ENCODE measurements around the gene VDAC1. TPM values are rescaled to one million over a fixed set of nuclear protein-coding genes. Genes with fewer than 3 reads are reported as not detected.

Gene VDAC1
- total RNA-seq, 1 experiment from 2014 or later: 317 TPM

- Mint-ChIP-seq H3K27me3 (ENCODE audit: insufficient read depth, unreplicated experiment) (no peaks in the 10 kb centered on the region), H3K4me1 (ENCODE audit: low read depth, unreplicated experiment) (peaks cover 44% of the 10 kb centered on the region), H3K27ac (ENCODE audit: unreplicated experiment) (peak overlapping the region; percentile 79), H3K9me3 (ENCODE audit: unreplicated experiment) (no peaks in the 10 kb centered on the region), H3K4me3 (ENCODE audit: unreplicated experiment) (no peak overlapping the region), H3K36me3 (ENCODE audit: insufficient read depth, unreplicated experiment) (peaks cover 40% of the 10 kb centered on the region)
- ChIA-PET CTCF (no interaction called here), POLR2A (no interaction called here)
- H3K4me3 ChIP-seq (ENCODE audit: low read depth, low read length): no peak overlapping the region
- no peak for TF ChIP-seq CTCF (IDR thresholded peaks at IDR 0.05; ENCODE audit: insufficient read depth in 1 of 2, low read depth in 1 of 2, low read length in 1 of 2, severe bottlenecking in 1 of 2, unreplicated experiment in 1 of 2)
- H3K27me3 ChIP-seq (replicated peaks; ENCODE audit: control insufficient read depth, insufficient read depth, low read length): no peaks in the 10 kb centered on the region
- no peak for DNase-seq
- H3K9me3 ChIP-seq: no peaks in the 10 kb centered on the region
- intact Hi-C loops (cut with micrococcal nuclease; ENCODE audit: unreplicated experiment): no loop called here
- peaks cover 43% of the 10 kb centered on the region for H3K4me1 ChIP-seq
- no TSS peak for BruUV-seq (replicated peaks)
- peaks cover 1% of the 10 kb centered on the region for H3K36me3 ChIP-seq (ENCODE audit: control insufficient read depth, insufficient read depth, low read length)
These were observed 10.3 kb downstream of the VDAC1 start for GRCh38 chr5:133994297-133994989.

GRCh38 chr5:133993185-133993936 lies 11.4 kb downstream of the VDAC1 start:
- Mint-ChIP-seq H3K27me3 (ENCODE audit: insufficient read depth, unreplicated experiment) (no peaks in the 10 kb centered on the region), H3K4me3 (ENCODE audit: unreplicated experiment) (no peak overlapping the region), H3K9me3 (ENCODE audit: unreplicated experiment) (no peaks in the 10 kb centered on the region), H3K27ac (ENCODE audit: unreplicated experiment) (no peak overlapping the region), H3K36me3 (ENCODE audit: insufficient read depth, unreplicated experiment) (peaks cover 51% of the 10 kb centered on the region), H3K4me1 (ENCODE audit: low read depth, unreplicated experiment) (peaks cover 44% of the 10 kb centered on the region)
- BruUV-seq (replicated peaks): no TSS peak
- ChIA-PET CTCF (interaction anchor here (0.6 to 1.5 kb wide), 3 partner anchors 33 to 1467 kb away, joined by 3 to 7 read pairs (median 4); no protein-coding TSS in a partner anchor), POLR2A (interaction anchor here (0.7 kb wide), 1 partner anchor 9 kb away, joined by 3 read pairs; no protein-coding TSS in a partner anchor)
- Histone ChIP-seq H3K4me3 (ENCODE audit: low read depth, low read length) (no peak overlapping the region), H3K27me3 (replicated peaks; ENCODE audit: control insufficient read depth, insufficient read depth, low read length) (no peaks in the 10 kb centered on the region), H3K4me1 (peaks cover 43% of the 10 kb centered on the region), H3K9me3 (no peaks in the 10 kb centered on the region), H3K36me3 (ENCODE audit: control insufficient read depth, insufficient read depth, low read length) (peaks cover 1% of the 10 kb centered on the region)
- peak; percentile 39 to 59 for DNase-seq
- TF ChIP-seq CTCF (IDR thresholded peaks at IDR 0.05; ENCODE audit: insufficient read depth in 1 of 2, low read depth in 1 of 2, low read length in 1 of 2, severe bottlenecking in 1 of 2, unreplicated experiment in 1 of 2): no peak
- intact Hi-C loops (cut with micrococcal nuclease; ENCODE audit: unreplicated experiment): no loop called here

- Mint-ChIP-seq H3K27ac (ENCODE audit: unreplicated experiment) (peak overlapping the region; percentile 48), H3K36me3 (ENCODE audit: insufficient read depth, unreplicated experiment) (peaks cover 57% of the 10 kb centered on the region), H3K9me3 (ENCODE audit: unreplicated experiment) (no peaks in the 10 kb centered on the region), H3K4me3 (ENCODE audit: unreplicated experiment) (no peak overlapping the region), H3K4me1 (ENCODE audit: low read depth, unreplicated experiment) (peaks cover 44% of the 10 kb centered on the region), H3K27me3 (ENCODE audit: insufficient read depth, unreplicated experiment) (no peaks in the 10 kb centered on the region)
- POLR2A ChIA-PET: no interaction called here
- TF ChIP-seq CTCF (IDR thresholded peaks at IDR 0.05; ENCODE audit: insufficient read depth in 1 of 2, low read depth in 1 of 2, low read length in 1 of 2, severe bottlenecking in 1 of 2, unreplicated experiment in 1 of 2): no peak
- Histone ChIP-seq H3K36me3 (ENCODE audit: control insufficient read depth, insufficient read depth, low read length) (peaks cover 1% of the 10 kb centered on the region), H3K4me3 (ENCODE audit: low read depth, low read length) (no peak overlapping the region), H3K27me3 (replicated peaks; ENCODE audit: control insufficient read depth, insufficient read depth, low read length) (no peaks in the 10 kb centered on the region), H3K4me1 (peaks cover 43% of the 10 kb centered on the region), H3K9me3 (no peaks in the 10 kb centered on the region)
- no peak for DNase-seq
- no TSS peak for BruUV-seq (replicated peaks)
- CTCF ChIA-PET: interaction anchor here (1.2 to 1.5 kb wide), 2 partner anchors 34 to 47 kb away, joined by 4 to 7 read pairs; no protein-coding TSS in a partner anchor
- intact Hi-C loops (cut with micrococcal nuclease; ENCODE audit: unreplicated experiment): no loop called here
These were observed 12.2 kb downstream of the VDAC1 start for GRCh38 chr5:133992429-133993155.

Measured in Caco-2 (cell line).